ENCODE measurements around the gene ABHD17B. TPM values are rescaled to one million over a fixed set of nuclear protein-coding genes. Genes with fewer than 3 reads are reported as not detected.

The ABHD17B gene
- total RNA-seq, 2 experiments from 2014 or later = 31.0 to 47.7 TPM

DNA sequence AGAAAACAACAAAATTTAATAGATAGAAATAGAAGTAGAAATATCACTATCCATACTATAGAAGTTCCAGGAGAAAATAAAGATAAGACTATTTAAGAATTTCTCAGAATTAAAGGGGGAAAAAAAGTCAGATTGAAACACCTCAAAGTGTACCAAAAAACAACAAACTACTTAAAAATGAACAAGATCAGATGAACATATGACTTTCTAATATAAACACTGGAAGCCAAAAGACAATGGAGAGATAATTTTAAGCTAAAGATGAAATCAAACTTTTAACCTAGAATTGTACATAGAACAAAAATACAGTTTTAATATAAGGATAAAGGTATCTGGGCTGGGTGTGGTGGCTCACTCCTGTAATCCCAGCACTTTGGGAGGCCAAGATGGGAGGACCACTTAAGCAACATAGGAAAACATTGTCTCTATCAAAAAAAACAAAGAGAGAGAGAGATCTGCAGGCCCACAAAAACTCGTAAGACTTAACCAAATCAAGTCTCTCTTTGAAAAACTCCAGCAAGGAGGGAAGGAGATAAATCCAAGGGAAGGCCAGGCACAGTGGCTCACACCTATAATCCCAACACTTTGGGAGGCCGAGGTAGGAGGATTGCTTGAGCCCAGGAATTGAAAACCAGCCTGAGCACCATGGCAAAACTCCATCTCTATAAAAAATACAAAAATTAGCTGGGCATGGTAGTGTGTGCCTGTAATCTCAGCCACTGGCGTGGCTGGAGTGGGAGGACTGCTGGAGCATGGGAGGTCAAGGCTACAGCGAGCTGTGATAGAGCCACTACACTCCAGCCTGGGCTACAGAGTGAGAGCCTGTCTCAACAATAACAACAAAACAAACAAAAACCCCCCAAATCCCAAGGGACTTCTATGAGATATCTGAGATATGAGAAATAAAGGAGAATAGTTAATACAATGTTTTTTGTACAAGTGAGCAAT, 32.4 kb downstream of the ABHD17B start:
- ChIA-PET POLR2A (interaction anchor here (0.7 to 1.8 kb wide), 8 partner anchors 10 to 80 kb away, joined by 3 to 9 read pairs (median 4); partner anchors contain the start of genes ABHD17B and C9orf85), CTCF (ENCODE audit: unreplicated experiment) (no interaction called here)
- Histone ChIP-seq H3K9me2 (ENCODE audit: insufficient read depth, low read length) (no peaks in the 10 kb centered on the region), H3K4me2 (ENCODE audit: low read length) (no peak overlapping the region), H3K4me3 (ENCODE audit: low read depth, low read length, poor library complexity, severe bottlenecking) (no peak overlapping the region), H3K79me2 (ENCODE audit: insufficient read depth, low read depth, low read length) (peaks cover 100% of the 10 kb centered on the region), H2AFZ (ENCODE audit: low read length) (no peak overlapping the region), H3K9me3 (ENCODE audit: low read length) (peaks cover 71% of the 10 kb centered on the region), H3K27ac (ENCODE audit: low read depth, low read length, poor library complexity, severe bottlenecking) (no peak overlapping the region), H3K4me1 (ENCODE audit: insufficient read depth, low read length, poor library complexity, severe bottlenecking) (no peaks in the 10 kb centered on the region), H3K36me3 (ENCODE audit: insufficient read depth, low read length) (peaks cover 96% of the 10 kb centered on the region), H4K20me1 (ENCODE audit: insufficient read depth, low read length) (no peaks in the 10 kb centered on the region)
- no TSS peak for BruUV-seq (replicated peaks)
- DNase-seq (ENCODE audit: low spot score) = no peak
- TF ChIP-seq EZH2phosphoT487 (IDR thresholded peaks at IDR 0.05; ENCODE audit: borderline replicate concordance, low read depth, low read length) = no peak
- TF ChIP-seq, protein P1, sequence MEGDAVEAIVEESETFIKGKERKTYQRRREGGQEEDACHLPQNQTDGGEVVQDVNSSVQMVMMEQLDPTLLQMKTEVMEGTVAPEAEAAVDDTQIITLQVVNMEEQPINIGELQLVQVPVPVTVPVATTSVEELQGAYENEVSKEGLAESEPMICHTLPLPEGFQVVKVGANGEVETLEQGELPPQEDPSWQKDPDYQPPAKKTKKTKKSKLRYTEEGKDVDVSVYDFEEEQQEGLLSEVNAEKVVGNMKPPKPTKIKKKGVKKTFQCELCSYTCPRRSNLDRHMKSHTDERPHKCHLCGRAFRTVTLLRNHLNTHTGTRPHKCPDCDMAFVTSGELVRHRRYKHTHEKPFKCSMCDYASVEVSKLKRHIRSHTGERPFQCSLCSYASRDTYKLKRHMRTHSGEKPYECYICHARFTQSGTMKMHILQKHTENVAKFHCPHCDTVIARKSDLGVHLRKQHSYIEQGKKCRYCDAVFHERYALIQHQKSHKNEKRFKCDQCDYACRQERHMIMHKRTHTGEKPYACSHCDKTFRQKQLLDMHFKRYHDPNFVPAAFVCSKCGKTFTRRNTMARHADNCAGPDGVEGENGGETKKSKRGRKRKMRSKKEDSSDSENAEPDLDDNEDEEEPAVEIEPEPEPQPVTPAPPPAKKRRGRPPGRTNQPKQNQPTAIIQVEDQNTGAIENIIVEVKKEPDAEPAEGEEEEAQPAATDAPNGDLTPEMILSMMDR (conservative IDR thresholded peaks at IDR 0.05; ENCODE audit: low read length) = no peak
- intact Hi-C loops (cut with micrococcal nuclease; ENCODE audit: unreplicated experiment) = no loop called here

DNA sequence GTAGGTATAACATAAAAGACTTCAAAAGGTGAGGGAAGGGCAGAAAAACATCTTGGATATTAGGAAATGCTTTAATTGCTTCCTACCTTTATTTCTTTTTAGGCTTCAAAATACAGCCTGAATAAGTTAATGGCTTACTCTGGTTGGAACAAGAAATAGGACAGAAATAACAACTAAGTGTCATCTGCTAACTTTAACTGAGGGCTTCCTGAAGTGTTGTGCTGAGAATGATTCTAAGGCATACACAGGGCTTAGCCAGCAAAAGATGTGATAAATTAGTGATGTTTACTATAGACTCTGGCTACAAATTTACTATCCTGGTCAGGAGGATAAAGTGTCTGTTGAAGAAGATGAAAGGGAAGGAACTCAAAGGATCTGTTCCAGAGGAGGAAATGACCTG, 34.2 kb downstream of the ABHD17B start:
- Histone ChIP-seq H3K36me3 (ENCODE audit: insufficient read depth, low read length) (peaks cover 92% of the 10 kb centered on the region), H3K4me1 (ENCODE audit: insufficient read depth, low read length, poor library complexity, severe bottlenecking) (no peaks in the 10 kb centered on the region), H2AFZ (ENCODE audit: low read length) (no peak overlapping the region), H3K4me3 (ENCODE audit: low read depth, low read length, poor library complexity, severe bottlenecking) (no peak overlapping the region), H3K9me3 (ENCODE audit: low read length) (peaks cover 59% of the 10 kb centered on the region), H3K4me2 (ENCODE audit: low read length) (no peak overlapping the region), H3K79me2 (ENCODE audit: insufficient read depth, low read depth, low read length) (peaks cover 98% of the 10 kb centered on the region), H4K20me1 (ENCODE audit: insufficient read depth, low read length) (peaks cover 4% of the 10 kb centered on the region; the same call in 1 of the 2 replicates), H3K9me2 (ENCODE audit: insufficient read depth, low read length) (no peaks in the 10 kb centered on the region), H3K27ac (ENCODE audit: low read depth, low read length, poor library complexity, severe bottlenecking) (no peak overlapping the region)
- no TSS peak for BruUV-seq (replicated peaks)
- DNase-seq (ENCODE audit: low spot score) = no peak
- ChIA-PET CTCF (ENCODE audit: unreplicated experiment) (no interaction called here), POLR2A (interaction anchor here (1.8 kb wide), 1 partner anchor 19 kb away, joined by 4 read pairs; no protein-coding TSS in a partner anchor)
- TF ChIP-seq EZH2phosphoT487 (IDR thresholded peaks at IDR 0.05; ENCODE audit: borderline replicate concordance, low read depth, low read length) = no peak
- TF ChIP-seq, protein P1 (conservative IDR thresholded peaks at IDR 0.05; ENCODE audit: low read length) = no peak
- intact Hi-C loops (cut with micrococcal nuclease; ENCODE audit: unreplicated experiment) = no loop called here

DNA sequence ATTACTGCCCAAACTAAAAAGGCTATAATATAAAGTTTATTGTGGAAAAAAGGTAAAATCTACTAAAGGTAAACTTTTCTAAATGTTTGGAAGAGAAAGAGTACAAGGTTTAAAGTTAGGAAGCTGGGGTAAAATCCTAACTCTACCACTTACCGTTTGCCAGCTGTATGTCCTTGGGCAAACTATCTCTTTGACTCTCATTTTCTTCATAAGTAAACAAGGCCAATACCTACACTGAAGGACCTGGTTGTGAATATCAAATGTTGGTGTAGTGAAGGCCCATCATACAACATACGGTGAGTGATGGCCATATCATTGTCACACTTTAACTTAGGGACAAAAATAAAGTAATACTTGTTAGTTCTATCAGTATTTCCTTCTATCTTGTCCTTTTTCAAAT, 34.9 kb downstream of the ABHD17B start:
- BruUV-seq (replicated peaks) = no TSS peak
- H3K79me2 ChIP-seq (ENCODE audit: insufficient read depth, low read depth, low read length) = peaks cover 98% of the 10 kb centered on the region

More for the DNA sequence above, 34.9 kb downstream of the ABHD17B start:
- Histone ChIP-seq H3K4me2 (ENCODE audit: low read length) (no peak overlapping the region), H2AFZ (ENCODE audit: low read length) (no peak overlapping the region), H3K36me3 (ENCODE audit: insufficient read depth, low read length) (peaks cover 92% of the 10 kb centered on the region), H3K4me3 (ENCODE audit: low read depth, low read length, poor library complexity, severe bottlenecking) (no peak overlapping the region), H3K9me3 (ENCODE audit: low read length) (peaks cover 52% of the 10 kb centered on the region), H3K9me2 (ENCODE audit: insufficient read depth, low read length) (no peaks in the 10 kb centered on the region), H4K20me1 (ENCODE audit: insufficient read depth, low read length) (peaks cover 10% of the 10 kb centered on the region; the same call in 1 of the 2 replicates), H3K4me1 (ENCODE audit: insufficient read depth, low read length, poor library complexity, severe bottlenecking) (no peaks in the 10 kb centered on the region), H3K27ac (ENCODE audit: low read depth, low read length, poor library complexity, severe bottlenecking) (no peak overlapping the region)
- POLR2A ChIA-PET = interaction anchor here (0.7 to 1.4 kb wide), 2 partner anchors 10 to 31 kb away, joined by 3 to 6 read pairs; no protein-coding TSS in a partner anchor
- intact Hi-C loops (cut with micrococcal nuclease; ENCODE audit: unreplicated experiment) = no loop called here
- no peak for TF ChIP-seq EZH2phosphoT487 (IDR thresholded peaks at IDR 0.05; ENCODE audit: borderline replicate concordance, low read depth, low read length)
- TF ChIP-seq, protein P1 (conservative IDR thresholded peaks at IDR 0.05; ENCODE audit: low read length) = no peak
- DNase-seq (ENCODE audit: low spot score) = no peak
- CTCF ChIA-PET (ENCODE audit: unreplicated experiment) = no interaction called here

Data from OCI-LY7 (cell line).